RPMI8226 (cell line): Measurements from ENCODE around the gene PROX1.
"Not testable (repeated sequence)": the region's sequence is repeated elsewhere in the genome, so short reads cannot be mapped to it uniquely, and the experiment has no call there.

Source experiments
- DNase-seq: peaks from one replicate; pipeline ENCODE4 v3.0.0-alpha.2; 2015

Gene PROX1

DNA sequence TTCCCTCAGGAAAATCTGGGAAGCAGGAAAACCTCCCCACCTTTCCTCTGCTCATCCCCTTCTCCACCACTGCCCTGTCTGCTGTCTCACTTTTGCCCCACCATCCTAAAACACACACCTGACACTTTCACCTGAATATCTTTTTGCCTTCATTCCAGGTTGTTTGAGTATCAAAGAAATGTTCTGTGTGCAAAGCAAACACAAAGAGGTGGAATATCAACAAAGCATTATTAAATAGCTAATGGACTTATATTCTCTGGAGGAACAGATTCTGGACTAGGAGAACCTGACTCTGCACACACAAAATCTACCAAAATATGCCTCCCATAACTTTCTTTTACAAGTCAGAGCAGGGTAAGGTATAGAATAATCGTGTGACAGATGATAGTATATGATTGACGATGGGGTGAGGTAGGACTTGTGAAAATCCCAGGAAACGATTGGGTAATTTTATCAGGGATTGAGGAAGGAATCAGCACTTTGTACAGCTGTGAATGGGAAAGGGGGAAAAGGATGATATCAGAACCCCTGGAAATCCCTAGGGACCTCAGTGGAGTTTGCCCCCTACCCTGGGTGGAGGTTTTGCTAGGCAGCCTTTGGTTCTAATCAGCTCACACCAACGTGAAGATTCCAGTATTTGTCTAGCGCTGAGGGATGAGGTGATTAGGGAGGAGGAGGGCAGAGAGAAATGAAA, 87.7 kb downstream of the PROX1 start:
- DNase-seq: no peak

DNA sequence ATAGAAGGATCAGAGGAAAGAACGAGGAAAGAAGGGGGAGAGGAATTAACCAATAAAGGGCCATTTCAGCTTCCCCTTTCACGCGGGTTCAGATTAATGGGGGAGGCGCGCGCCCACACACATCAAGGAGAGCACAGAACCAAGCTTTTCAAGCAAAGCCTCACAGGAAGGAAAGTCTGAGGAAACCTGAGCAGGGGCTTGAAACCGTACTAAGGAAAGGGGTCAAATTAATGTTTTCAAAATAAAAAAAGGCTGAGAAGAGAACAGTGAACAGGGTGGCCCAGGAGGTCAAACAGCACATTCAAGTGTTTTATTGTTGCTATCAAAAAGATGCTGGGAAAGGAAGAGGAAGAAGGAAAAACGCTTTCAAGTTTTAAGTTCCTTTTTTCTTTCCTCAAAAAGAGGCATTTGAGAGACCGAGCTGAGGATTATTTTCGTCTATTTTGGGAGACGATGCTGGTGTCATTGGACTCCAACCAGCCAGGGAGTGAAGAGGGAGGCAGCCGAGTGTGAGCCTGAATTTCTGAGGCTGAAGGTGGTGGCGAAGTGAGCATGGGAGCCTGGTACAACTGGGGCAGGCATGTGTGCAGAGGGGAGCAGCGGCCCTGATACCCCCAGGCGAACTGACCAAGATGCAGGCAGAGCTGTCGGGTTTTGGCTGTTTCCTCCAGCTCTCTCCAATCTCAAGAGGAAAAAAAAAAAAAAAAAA, 88.4 kb downstream of the PROX1 start:
- no peak for DNase-seq

DNA sequence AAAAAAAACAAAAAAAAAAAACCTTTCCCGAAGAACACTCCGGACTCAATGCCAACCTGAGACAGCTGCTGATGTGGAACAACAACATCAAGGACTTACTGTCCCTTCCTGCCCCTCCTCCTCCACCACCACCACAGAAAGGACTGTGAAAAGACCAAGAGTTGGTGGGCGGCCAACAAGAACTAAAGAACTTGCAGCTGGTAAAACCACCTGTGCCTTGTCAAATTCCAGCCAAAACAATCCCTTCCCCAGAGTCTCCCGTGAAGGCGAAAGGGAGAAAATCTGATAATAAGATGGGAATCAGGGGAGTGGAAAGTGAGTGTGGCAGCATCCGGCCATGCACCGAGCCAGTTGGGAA, 88.9 kb downstream of the PROX1 start:
- no peak for DNase-seq

DNA sequence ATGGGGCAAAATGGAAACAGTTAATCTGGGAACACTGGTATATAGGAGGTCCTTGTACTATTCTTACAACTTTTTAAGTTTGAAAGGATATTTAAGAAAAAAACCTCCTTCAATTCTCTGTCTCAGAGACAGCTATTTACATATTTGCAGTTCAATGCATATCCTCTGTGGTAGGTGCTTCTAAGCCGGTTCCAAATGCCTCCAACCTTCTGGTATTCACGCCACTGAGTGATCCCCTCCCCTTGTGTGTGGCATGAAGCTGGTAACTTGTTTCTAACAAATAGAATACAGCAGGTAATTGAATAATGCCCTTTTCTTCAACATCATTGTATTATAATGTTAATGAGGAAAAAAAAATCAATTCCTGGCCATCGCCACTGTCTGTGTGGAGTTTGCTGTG, 91.2 kb downstream of the PROX1 start:
- DNase-seq: no peak

DNA sequence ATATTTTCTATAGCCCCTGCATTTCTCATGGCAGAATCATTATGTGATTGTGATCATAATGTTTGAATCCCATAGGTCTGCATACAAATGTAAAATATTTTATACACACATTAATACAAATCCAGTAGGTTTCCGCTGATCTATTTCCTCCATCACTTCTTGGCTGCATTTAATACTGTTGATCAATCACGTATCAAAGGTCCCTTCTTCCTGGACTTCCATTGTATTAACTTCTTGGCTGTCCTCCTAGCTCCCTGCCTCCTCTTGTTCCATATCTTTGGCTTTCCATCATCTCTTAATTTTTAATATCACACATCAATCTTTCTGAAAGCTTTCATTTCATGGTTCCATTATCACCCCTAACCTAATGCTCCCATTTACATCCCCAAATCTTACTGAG, 97.6 kb downstream of the PROX1 start:
- DNase-seq: no peak

DNA sequence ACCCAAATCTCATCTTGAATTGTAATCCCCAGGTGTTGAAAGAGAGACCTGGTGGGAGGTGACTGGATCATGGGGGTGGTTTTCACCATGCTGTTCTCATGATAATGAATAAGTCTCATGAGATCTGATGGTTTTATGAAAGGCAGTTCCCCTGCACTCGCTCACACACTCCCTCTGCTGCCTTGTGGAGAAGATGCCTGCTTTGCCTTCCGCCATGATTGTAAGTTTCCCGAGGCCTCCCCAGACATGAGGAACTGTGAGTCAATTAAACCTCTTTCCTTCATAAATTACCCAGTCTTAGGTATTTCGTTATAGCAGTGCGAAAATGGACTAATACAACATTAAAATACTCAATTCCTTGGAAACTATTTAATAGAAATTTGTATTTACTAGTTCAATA, 99.2 kb downstream of the PROX1 start:
- DNase-seq: peak; percentile 27

DNA sequence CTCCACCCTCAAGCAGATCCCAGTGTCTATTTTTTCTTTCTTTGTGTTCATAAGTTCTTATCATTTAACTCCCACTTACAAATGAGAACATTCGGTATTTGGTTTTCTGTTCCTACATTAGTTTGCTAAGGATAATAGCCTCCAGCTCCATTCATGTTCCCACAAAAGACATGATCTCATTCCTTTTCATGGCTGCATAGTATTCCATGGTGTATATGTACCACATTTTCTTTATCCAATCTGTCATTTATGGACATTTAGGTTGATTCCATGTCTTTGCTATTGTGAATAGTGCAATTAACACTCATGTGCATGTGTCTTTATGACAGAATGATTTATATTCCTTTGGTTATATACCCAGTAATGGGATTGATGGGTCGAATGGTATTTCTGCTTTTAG, 101.2 kb downstream of the PROX1 start:
- not testable (repeated sequence) for DNase-seq
